Neural cell (in vitro differentiated cells): Measurements from ENCODE around the gene CD300A. TPM values are rescaled to one million over a fixed set of nuclear protein-coding genes. Genes with fewer than 3 reads are reported as not detected.

Experiments used
- H2AFZ ChIP-seq: fragments of 200-600, 300-800 bp; sonication (generic), shearing (Covaris generic); 2 replicates; pipeline ENCODE4 v1.6.0; 2014; ENCODE audit warnings: low read depth, mild to moderate bottlenecking, antibody characterized with exemption, low read length, moderate library complexity
- H3F3A ChIP-seq: fragments of 200-600 bp; shearing (Covaris generic); 2 replicates; pipeline ENCODE4 v1.6.1; 2016; ENCODE audit warnings: mild to moderate bottlenecking, moderate library complexity, mixed read lengths, antibody characterized with exemption, low read length; ENCODE audit not compliant: insufficient read depth, poor library complexity, severe bottlenecking
- H3K27ac ChIP-seq: fragments of 200-600, 300-800 bp; sonication (generic), shearing (Covaris generic); 2 replicates; pipeline ENCODE4 v1.5.1; 2014; ENCODE audit warnings: mild to moderate bottlenecking, low read length, moderate library complexity
- H3K27me3 ChIP-seq: fragments of 300-800, 200-600 bp; sonication (generic), shearing (Covaris generic); 2 replicates; pipeline ENCODE4 v1.6.0; 2014; ENCODE audit warnings: mild to moderate bottlenecking, low read depth, low read length, moderate library complexity; ENCODE audit not compliant: insufficient read depth
- H3K36me3 ChIP-seq: fragments of 300-800, 200-600 bp; sonication (generic), shearing (Covaris generic); 2 replicates; pipeline ENCODE4 v1.5.1; 2014; ENCODE audit warnings: mild to moderate bottlenecking, antibody characterized with exemption, low read length, moderate library complexity; ENCODE audit not compliant: insufficient read depth
- H3K4me2 ChIP-seq: fragments of 300-800, 200-600 bp; sonication (generic), shearing (Covaris generic); 2 replicates; pipeline ENCODE4 v1.6.0; 2014; ENCODE audit warnings: mild to moderate bottlenecking, low read length
- H3K4me3 ChIP-seq: fragments of 300-800, 200-600 bp; sonication (generic), shearing (Covaris generic); 2 replicates; pipeline ENCODE4 v1.5.1; 2014; ENCODE audit warnings: mild to moderate bottlenecking, low read length, moderate library complexity
- H3K79me2 ChIP-seq: fragments of 200-600 bp; shearing (Covaris generic); replicated peaks from 2 replicates; pipeline ENCODE4 v1.6.0; 2014; ENCODE audit warnings: mild to moderate bottlenecking, low read length, moderate library complexity; ENCODE audit not compliant: insufficient read depth
- H3K9ac ChIP-seq: fragments of 300-800, 200-600 bp; sonication (generic), shearing (Covaris generic); 2 replicates; pipeline ENCODE4 v1.6.1; 2016; ENCODE audit warnings: mild to moderate bottlenecking, low read length, mixed read lengths
- H3K9me2 ChIP-seq: fragments of 200-600 bp; shearing (Covaris generic); 2 replicates; pipeline ENCODE4 v1.6.1; 2016; ENCODE audit warnings: mild to moderate bottlenecking, low read length, mixed read lengths; ENCODE audit not compliant: insufficient read depth
- H3K9me3 ChIP-seq: fragments of 200-600, 300-800 bp; sonication (generic), shearing (Covaris generic); 2 replicates; pipeline ENCODE4 v1.6.1; 2016; ENCODE audit warnings: mild to moderate bottlenecking, mixed run types, low read length, moderate library complexity, mixed read lengths
- H4K20me1 ChIP-seq: fragments of 200-600 bp; shearing (Covaris generic); 2 replicates; pipeline ENCODE4 v1.6.1; 2016; ENCODE audit warnings: mild to moderate bottlenecking, mixed run types; ENCODE audit not compliant: insufficient read depth
- CTCF ChIP-seq: fragments of 450-650 bp; IDR thresholded peaks from 2 replicates; pipeline ENCODE4 v1.5.1; 2014; ENCODE audit warnings: antibody characterized with exemption, mild to moderate bottlenecking, moderate library complexity; ENCODE audit not compliant: poor library complexity, severe bottlenecking
- EP300 ChIP-seq: fragments of 450-650 bp; conservative IDR thresholded peaks from 2 replicates; pipeline ENCODE4 v1.6.1; 2014; ENCODE audit warnings: antibody characterized with exemption, mild to moderate bottlenecking, moderate library complexity; ENCODE audit not compliant: poor library complexity, severe bottlenecking
- EZH2 ChIP-seq: fragments of 200-600, 300-800 bp; shearing (Covaris generic), sonication (generic); IDR thresholded peaks from 2 replicates; pipeline ENCODE4 v1.6.1; 2014; ENCODE audit warnings: antibody characterized with exemption, low read length, borderline replicate concordance, mild to moderate bottlenecking; ENCODE audit not compliant: insufficient read depth, poor library complexity, severe bottlenecking
- MXI1 ChIP-seq: fragments of 450-650 bp; conservative IDR thresholded peaks from 2 replicates; pipeline ENCODE4 v1.6.1; 2014; ENCODE audit warnings: antibody characterized with exemption, mild to moderate bottlenecking; ENCODE audit not compliant: poor library complexity, severe bottlenecking
- POLR2AphosphoS5 ChIP-seq: IDR thresholded peaks from 2 replicates; pipeline ENCODE4 v1.6.1; 2012
- RAD21 ChIP-seq: fragments of 450-650 bp; conservative IDR thresholded peaks from 2 replicates; pipeline ENCODE4 v1.6.1; 2014; ENCODE audit warnings: antibody characterized with exemption, mild to moderate bottlenecking, moderate library complexity
- SMC3 ChIP-seq: fragments of 450-650 bp; conservative IDR thresholded peaks from 2 replicates; pipeline ENCODE4 v1.6.1; 2014; ENCODE audit warnings: antibody characterized with exemption, mild to moderate bottlenecking, moderate library complexity; ENCODE audit not compliant: poor library complexity
- TAF1 ChIP-seq: IDR thresholded peaks from 2 replicates; pipeline ENCODE4 v1.6.1; 2012; ENCODE audit warnings: low read depth
- polyA plus RNA-seq: library from polyadenylated mRNA; depleted of rRNA; stranded (reverse); fragments of >200 nt; gene quantifications from 2 replicates; pipeline ENCODE4 v1.2.3, GENCODE V29; 2014
- TF ChIP-seq, protein P1 (sequence below): IDR thresholded peaks from 2 replicates; pipeline ENCODE4 v1.6.1; 2012; ENCODE audit warnings: borderline replicate concordance

CD300A gene
- polyA plus RNA-seq, 1 donor from 2014 or later, result 0.35 TPM

DNA sequence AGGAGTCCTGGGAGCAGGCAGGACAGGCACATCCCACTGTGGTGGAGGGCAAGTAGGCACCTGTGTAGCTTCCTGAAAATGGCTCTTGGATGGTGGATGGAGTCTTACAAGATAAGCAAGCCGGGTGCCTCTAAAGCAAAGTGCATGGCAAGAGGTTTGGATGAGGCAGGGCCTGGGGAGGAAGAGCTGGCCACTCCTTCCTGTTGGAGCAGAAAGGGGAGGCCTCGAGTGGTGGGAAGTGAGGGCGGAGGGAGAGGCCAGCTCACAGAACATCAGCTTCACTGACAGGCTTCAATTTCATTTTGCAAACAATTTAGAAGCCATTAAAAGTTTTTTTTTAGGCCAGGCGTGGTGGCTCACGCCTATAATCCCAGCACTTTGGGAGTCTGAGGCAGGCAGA, 31.0 kb downstream of the CD300A start:
- Histone ChIP-seq H3K36me3 (no peaks in the 10 kb centered on the region), H2AFZ (no peak overlapping the region), H3K4me2 (no peak overlapping the region), H3K79me2 (no peaks in the 10 kb centered on the region), H3K9me3 (no peaks in the 10 kb centered on the region), H3K27me3 (no peaks in the 10 kb centered on the region), H3K9ac (no peak overlapping the region), H3K4me3 (no peak overlapping the region), H3K27ac (no peak overlapping the region), H4K20me1 (no peaks in the 10 kb centered on the region), H3K9me2 (no peaks in the 10 kb centered on the region), H3F3A (no peaks in the 10 kb centered on the region)
- TF ChIP-seq TAF1 (no peak), POLR2AphosphoS5 (no peak), EP300 (no peak), CTCF (no peak)

DNA sequence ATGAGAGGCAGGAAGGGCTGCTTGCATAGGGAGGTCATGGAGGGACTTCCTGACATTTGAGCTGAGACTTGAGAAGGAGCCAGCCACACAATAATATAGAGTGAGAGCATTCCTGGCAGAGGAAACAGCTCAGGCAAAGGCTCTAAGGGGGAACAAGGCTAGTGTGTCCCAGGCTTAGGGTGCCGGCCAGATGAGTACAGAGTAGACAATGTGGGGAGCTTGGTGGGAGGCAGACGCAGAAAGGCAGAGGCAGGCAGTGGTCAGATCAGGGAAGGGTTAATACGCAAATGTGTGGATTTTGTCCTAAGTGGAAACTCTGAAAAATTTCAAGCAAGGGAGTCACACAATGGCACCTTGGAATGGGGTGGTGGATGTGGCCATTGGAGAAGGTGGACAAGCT, 33.6 kb downstream of the CD300A start:
- no peak overlapping the region for H3K9ac ChIP-seq
- no peaks in the 10 kb centered on the region for H3K36me3 ChIP-seq
- H3K9me2 ChIP-seq, result no peaks in the 10 kb centered on the region
- H3K27ac ChIP-seq, result no peak overlapping the region
- H3F3A ChIP-seq, result no peaks in the 10 kb centered on the region
- TF ChIP-seq CTCF, result no peak
- no peak for TF ChIP-seq MXI1
- TF ChIP-seq, protein P1, sequence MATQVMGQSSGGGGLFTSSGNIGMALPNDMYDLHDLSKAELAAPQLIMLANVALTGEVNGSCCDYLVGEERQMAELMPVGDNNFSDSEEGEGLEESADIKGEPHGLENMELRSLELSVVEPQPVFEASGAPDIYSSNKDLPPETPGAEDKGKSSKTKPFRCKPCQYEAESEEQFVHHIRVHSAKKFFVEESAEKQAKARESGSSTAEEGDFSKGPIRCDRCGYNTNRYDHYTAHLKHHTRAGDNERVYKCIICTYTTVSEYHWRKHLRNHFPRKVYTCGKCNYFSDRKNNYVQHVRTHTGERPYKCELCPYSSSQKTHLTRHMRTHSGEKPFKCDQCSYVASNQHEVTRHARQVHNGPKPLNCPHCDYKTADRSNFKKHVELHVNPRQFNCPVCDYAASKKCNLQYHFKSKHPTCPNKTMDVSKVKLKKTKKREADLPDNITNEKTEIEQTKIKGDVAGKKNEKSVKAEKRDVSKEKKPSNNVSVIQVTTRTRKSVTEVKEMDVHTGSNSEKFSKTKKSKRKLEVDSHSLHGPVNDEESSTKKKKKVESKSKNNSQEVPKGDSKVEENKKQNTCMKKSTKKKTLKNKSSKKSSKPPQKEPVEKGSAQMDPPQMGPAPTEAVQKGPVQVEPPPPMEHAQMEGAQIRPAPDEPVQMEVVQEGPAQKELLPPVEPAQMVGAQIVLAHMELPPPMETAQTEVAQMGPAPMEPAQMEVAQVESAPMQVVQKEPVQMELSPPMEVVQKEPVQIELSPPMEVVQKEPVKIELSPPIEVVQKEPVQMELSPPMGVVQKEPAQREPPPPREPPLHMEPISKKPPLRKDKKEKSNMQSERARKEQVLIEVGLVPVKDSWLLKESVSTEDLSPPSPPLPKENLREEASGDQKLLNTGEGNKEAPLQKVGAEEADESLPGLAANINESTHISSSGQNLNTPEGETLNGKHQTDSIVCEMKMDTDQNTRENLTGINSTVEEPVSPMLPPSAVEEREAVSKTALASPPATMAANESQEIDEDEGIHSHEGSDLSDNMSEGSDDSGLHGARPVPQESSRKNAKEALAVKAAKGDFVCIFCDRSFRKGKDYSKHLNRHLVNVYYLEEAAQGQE, result no peak
- TF ChIP-seq EP300, result no peak
- no peak for TF ChIP-seq POLR2AphosphoS5
- no peak for TF ChIP-seq SMC3
- TF ChIP-seq EZH2, result no peak
- TF ChIP-seq TAF1, result no peak
- TF ChIP-seq RAD21, result no peak
- H3K27me3 ChIP-seq, result no peaks in the 10 kb centered on the region
- no peaks in the 10 kb centered on the region for H3K9me3 ChIP-seq
- H3K79me2 ChIP-seq, result no peaks in the 10 kb centered on the region
- H3K4me3 ChIP-seq, result no peak overlapping the region
- H4K20me1 ChIP-seq, result no peaks in the 10 kb centered on the region
- H3K4me2 ChIP-seq, result no peak overlapping the region
- H2AFZ ChIP-seq, result no peak overlapping the region
